CD14-positive monocyte (primary cell): ENCODE results near the gene NUDT16. TPM values are rescaled to one million over a fixed set of nuclear protein-coding genes. Genes with fewer than 3 reads are reported as not detected.
"Not testable (repeated sequence)": the region's sequence is repeated elsewhere in the genome, so short reads cannot be mapped to it uniquely, and the experiment has no call there.

Source experiments
- DNase-seq, 3 donors: peaks; one replicate each; pipeline ENCODE4 v3.0.0-alpha.2; 2011 to 2022
- H2AFZ ChIP-seq: 2 replicates; pipeline ENCODE4 v1.6.0; 2012; ENCODE audit warnings: mild to moderate bottlenecking, low read depth, low read length, inconsistent platforms; ENCODE audit not compliant: insufficient read depth, poor library complexity, severe bottlenecking
- H3K27ac ChIP-seq, 2 donors: 1 replicate in 1 of 2; 2 replicates in 1 of 2; pipeline ENCODE4 v1.5.1; 2012 to 2013; ENCODE audit warnings: low read length in 2 of 2, control low read depth in 1 of 2, inconsistent platforms in 1 of 2, low read depth in 1 of 2, mild to moderate bottlenecking in 1 of 2
- H3K27me3 ChIP-seq, 2 donors: one replicate each; pipeline versions ENCODE4 v1.6.0 to v1.6.1; 2011 to 2013; ENCODE audit warnings: low read length in 2 of 2; ENCODE audit not compliant: control insufficient read depth in 2 of 2, insufficient read depth in 2 of 2
- H3K36me3 ChIP-seq, 2 donors: replicated peaks in 1 of 2; 1 replicate in 1 of 2; 2 replicates in 1 of 2; pipeline versions ENCODE4 v1.5.1 to v1.6.1; 2012 to 2013; ENCODE audit warnings: low read length in 2 of 2, control low read depth in 1 of 2, inconsistent platforms in 1 of 2, mild to moderate bottlenecking in 1 of 2; ENCODE audit not compliant: insufficient read depth in 2 of 2, control insufficient read depth in 1 of 2
- H3K4me1 ChIP-seq, 2 donors: 1 replicate in 1 of 2; 2 replicates in 1 of 2; pipeline versions ENCODE4 v1.5.1 to v1.6.1; 2012 to 2013; ENCODE audit warnings: low read length in 2 of 2, control low read depth in 1 of 2, inconsistent platforms in 1 of 2, mild to moderate bottlenecking in 1 of 2, moderate library complexity in 1 of 2; ENCODE audit not compliant: insufficient read depth in 2 of 2, control insufficient read depth in 1 of 2
- H3K4me2 ChIP-seq: replicated peaks from 2 replicates; pipeline ENCODE3; 2012; ENCODE audit warnings: low read length, moderate library complexity, mild to moderate bottlenecking; ENCODE audit not compliant: poor library complexity, severe bottlenecking; ENCODE audit errors: extremely low read depth
- H3K4me3 ChIP-seq, 3 experiments: fragments of 200-600 bp in 1 of 3; sonication (generic) in 1 of 3; replicated peaks in 1 of 3; 1 replicate in 2 of 3; 2 replicates in 1 of 3; pipeline ENCODE4 v1.5.1; 2011 to 2013; ENCODE audit warnings: low read length in 3 of 3, mild to moderate bottlenecking in 3 of 3, control low read depth in 2 of 3, low read depth in 2 of 3, inconsistent platforms in 1 of 3, moderate library complexity in 1 of 3
- H3K79me2 ChIP-seq: 2 replicates; pipeline ENCODE4 v1.6.0; 2012; ENCODE audit warnings: mild to moderate bottlenecking, control low read depth, inconsistent platforms, low read length, moderate library complexity; ENCODE audit not compliant: insufficient read depth
- H3K9ac ChIP-seq: 2 replicates; pipeline ENCODE4 v1.6.0; 2017; ENCODE audit warnings: low read length, mild to moderate bottlenecking; ENCODE audit not compliant: insufficient read depth, poor library complexity, severe bottlenecking
- H3K9me3 ChIP-seq, 2 donors: replicated peaks in 1 of 2; 1 replicate in 1 of 2; 2 replicates in 1 of 2; pipeline versions ENCODE4 v1.5.1 to v1.6.1; 2012 to 2013; ENCODE audit warnings: low read length in 2 of 2, control low read depth in 1 of 2; ENCODE audit not compliant: control insufficient read depth in 1 of 2, insufficient read depth in 1 of 2
- H4K20me1 ChIP-seq: 2 replicates; pipeline ENCODE4 v1.6.0; 2012; ENCODE audit warnings: mild to moderate bottlenecking, low read length, control low read depth, moderate library complexity; ENCODE audit not compliant: insufficient read depth
- H3K27ac Mint-ChIP-seq, 7 donors: one replicate each; pipeline ENCODE4 v1.8.0; 2020; ENCODE audit warnings: mild to moderate bottlenecking in 7 of 7, mixed read lengths in 7 of 7, moderate library complexity in 6 of 7, inconsistent platforms in 2 of 7
- H3K27me3 Mint-ChIP-seq, 3 donors: one replicate each; pipeline ENCODE4 v1.8.0; 2021 to 2022; ENCODE audit warnings: low read depth in 3 of 3, mild to moderate bottlenecking in 3 of 3, mixed read lengths in 3 of 3, moderate library complexity in 3 of 3, inconsistent platforms in 1 of 3
- H3K36me3 Mint-ChIP-seq, 2 donors: one replicate each; pipeline ENCODE4 v1.8.0; 2020; ENCODE audit warnings: mixed read lengths in 2 of 2, inconsistent platforms in 1 of 2, mild to moderate bottlenecking in 1 of 2
- H3K4me1 Mint-ChIP-seq: one replicate; pipeline ENCODE4 v1.8.0; 2020; ENCODE audit warnings: mild to moderate bottlenecking, mixed read lengths
- H3K4me3 Mint-ChIP-seq, 2 donors: one replicate each; pipeline ENCODE4 v1.8.0; 2020; ENCODE audit warnings: mild to moderate bottlenecking in 2 of 2, mixed read lengths in 2 of 2, moderate library complexity in 1 of 2
- H3K9me3 Mint-ChIP-seq, 7 donors: one replicate each; pipeline ENCODE4 v1.8.0; 2020 to 2022; ENCODE audit warnings: mixed read lengths in 7 of 7, mild to moderate bottlenecking in 6 of 7, moderate library complexity in 6 of 7, inconsistent platforms in 2 of 7
- WGBS: methylation state at CpG from one replicate; pipeline ENCODE4 v1.1.5; 2013; ENCODE audit warnings: missing lambda C conversion rate; ENCODE audit not compliant: insufficient coverage; 5-methylcytosine and 5-hydroxymethylcytosine counted together
- intact Hi-C, 2 donors: fragments of 100-400 bp; cut with micrococcal nuclease; formaldehyde crosslinking; loops; one replicate each; pipeline versions ENCODE4 v1.15.0 to v1.15.1; 2023
- polyA plus RNA-seq, 3 donors: library from polyadenylated mRNA; depleted of rRNA in 1 of 3; unstranded in 2 of 3; stranded (reverse) in 1 of 3; fragments of 300-500 nt in 2 of 3; fragments of >200 nt in 1 of 3; fragmentation: Illumina TruSeq in 2 of 3; gene quantifications; 1 replicate in 2 of 3; 2 replicates in 1 of 3; pipeline ENCODE4 v1.2.3, GENCODE V29; 2012 to 2021
- TF ChIP-seq, protein P1 (sequence below): fragments of 200-600 bp; IDR thresholded peaks from one replicate; pipeline ENCODE4 v1.8.0; 2022; ENCODE audit warnings: antibody characterized with exemption, mild to moderate bottlenecking

Gene NUDT16
- polyA plus RNA-seq, 3 donors: 23.6 to 27.0 (median 27.0) TPM

DNA sequence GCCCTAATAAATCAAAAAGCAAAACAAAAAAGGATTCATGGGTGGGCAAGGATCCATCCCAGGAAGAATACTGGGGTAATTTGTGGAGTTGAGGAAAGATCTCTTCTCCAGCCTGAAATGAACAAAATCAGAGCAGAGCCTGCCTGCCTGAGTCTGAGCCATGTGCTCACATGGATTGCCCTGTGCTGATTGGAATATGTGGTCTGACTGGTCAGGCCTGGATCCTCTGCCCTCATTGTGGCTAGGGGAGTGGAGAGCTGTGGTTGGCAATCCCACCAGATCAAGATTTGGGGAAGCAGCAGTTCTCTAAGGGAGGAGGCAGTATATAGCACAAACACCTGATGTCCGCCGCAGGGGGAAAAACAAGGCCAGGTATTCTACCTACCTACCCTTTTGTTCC is 6.8 kb upstream of the NUDT16 start:
- no CpG with 5 or more reads among the region's 2 CpGs for WGBS
- Histone ChIP-seq H3K9me3 (no peaks in the 10 kb centered on the region), H3K36me3 (peaks cover 12 to 47% of the 10 kb centered on the region in 2 donors), H3K27ac (no peak overlapping the region), H3K4me3 (no peak overlapping the region), H2AFZ (no peak overlapping the region), H3K27me3 (no peaks in the 10 kb centered on the region), H4K20me1 (peaks cover 4% of the 10 kb centered on the region), H3K4me1 (peaks cover 12 to 22% of the 10 kb centered on the region in 2 donors), H3K4me2 (no peak overlapping the region), H3K79me2 (peaks cover 13% of the 10 kb centered on the region), H3K9ac (no peak overlapping the region)
- DNase-seq: no peak
- TF ChIP-seq, protein P1, sequence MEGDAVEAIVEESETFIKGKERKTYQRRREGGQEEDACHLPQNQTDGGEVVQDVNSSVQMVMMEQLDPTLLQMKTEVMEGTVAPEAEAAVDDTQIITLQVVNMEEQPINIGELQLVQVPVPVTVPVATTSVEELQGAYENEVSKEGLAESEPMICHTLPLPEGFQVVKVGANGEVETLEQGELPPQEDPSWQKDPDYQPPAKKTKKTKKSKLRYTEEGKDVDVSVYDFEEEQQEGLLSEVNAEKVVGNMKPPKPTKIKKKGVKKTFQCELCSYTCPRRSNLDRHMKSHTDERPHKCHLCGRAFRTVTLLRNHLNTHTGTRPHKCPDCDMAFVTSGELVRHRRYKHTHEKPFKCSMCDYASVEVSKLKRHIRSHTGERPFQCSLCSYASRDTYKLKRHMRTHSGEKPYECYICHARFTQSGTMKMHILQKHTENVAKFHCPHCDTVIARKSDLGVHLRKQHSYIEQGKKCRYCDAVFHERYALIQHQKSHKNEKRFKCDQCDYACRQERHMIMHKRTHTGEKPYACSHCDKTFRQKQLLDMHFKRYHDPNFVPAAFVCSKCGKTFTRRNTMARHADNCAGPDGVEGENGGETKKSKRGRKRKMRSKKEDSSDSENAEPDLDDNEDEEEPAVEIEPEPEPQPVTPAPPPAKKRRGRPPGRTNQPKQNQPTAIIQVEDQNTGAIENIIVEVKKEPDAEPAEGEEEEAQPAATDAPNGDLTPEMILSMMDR: no peak
- Mint-ChIP-seq H3K9me3 (no peaks in the 10 kb centered on the region), H3K36me3 (peaks cover 43 to 50% of the 10 kb centered on the region in 2 donors), H3K4me1 (peaks cover 30% of the 10 kb centered on the region), H3K4me3 (no peak overlapping the region), H3K27me3 (no peaks in the 10 kb centered on the region), H3K27ac (peak overlapping the region in 1 of 7 donors; percentile 32)
- intact Hi-C loops: no loop called here

DNA sequence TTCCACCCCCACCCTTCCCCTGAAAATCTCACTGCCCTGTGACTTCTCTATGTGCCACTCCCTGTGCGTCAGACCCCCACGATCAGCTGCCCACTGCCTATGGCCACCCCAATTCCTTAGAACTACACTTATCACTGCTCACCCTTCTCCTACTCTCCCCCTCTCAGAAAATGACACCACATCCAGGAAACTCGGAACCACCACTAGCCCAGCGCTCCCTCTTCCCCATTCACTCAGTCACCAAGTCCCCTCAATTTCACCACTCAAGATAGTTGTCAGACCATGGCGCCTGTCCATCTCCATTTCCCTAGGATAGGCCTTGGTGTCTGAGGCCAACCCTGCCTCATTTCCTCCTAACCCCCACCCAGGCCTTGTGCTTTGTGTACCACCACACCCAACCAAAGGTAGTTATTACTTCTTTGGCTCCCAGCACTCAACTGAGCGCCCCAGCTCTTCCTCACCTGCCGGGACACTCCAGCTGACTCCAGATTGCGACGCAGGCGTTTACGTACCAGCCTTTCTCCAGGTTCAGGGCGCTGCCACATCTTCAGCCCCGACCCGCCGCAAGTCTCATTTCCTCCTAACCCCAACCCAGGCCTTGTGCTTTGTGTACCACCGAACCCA is 641 bp upstream of the NUDT16 start:
- Histone ChIP-seq H3K4me1 (peaks cover 48 to 60% of the 10 kb centered on the region in 2 donors), H3K27ac (peak overlapping the region; percentile 74 to 94), H2AFZ (peak overlapping the region; percentile 84), H3K4me2 (peak overlapping the region; percentile 89), H3K79me2 (peaks cover 60% of the 10 kb centered on the region), H3K36me3 (peaks cover 18 to 38% of the 10 kb centered on the region in 2 donors), H3K9ac (peak overlapping the region; percentile 85), H3K4me3 (peak overlapping the region; percentile 60 to 93 (median 89))
- Mint-ChIP-seq H3K4me1 (peaks cover 60% of the 10 kb centered on the region), H3K36me3 (peaks cover 49 to 53% of the 10 kb centered on the region in 2 donors), H3K27ac (peak overlapping the region; percentile 91 to 97 (median 94)), H3K4me3 (peak overlapping the region; percentile 94 to 97)
- intact Hi-C loops: loop anchor here in 1 of 2 donors (5.0 kb wide), 1 partner anchor 1341 kb away; the partner anchor contains the start of gene NPHP3
- H4K20me1 ChIP-seq, H3K27me3 ChIP-seq, H3K27me3 Mint-ChIP-seq, H3K9me3 ChIP-seq, H3K9me3 Mint-ChIP-seq: not testable (repeated sequence)
- peak; percentile 37 to 57 (median 39) for DNase-seq
- WGBS: 4% methylated on average over 16 of the region's 16 CpGs
